Vagina (tissue), 2 donors: ENCODE data around the gene VWA5A.

ENCODE experiments used
- POLR2A ChIP-seq, 2 donors: fragments of 450-650 bp; IDR thresholded peaks; one replicate each; pipeline ENCODE4 v1.6.1; 2017; ENCODE audit warnings: antibody characterized with exemption in 2 of 2, mild to moderate bottlenecking in 2 of 2, moderate library complexity in 2 of 2
- POLR2AphosphoS5 ChIP-seq, 2 donors: sonication (generic); formaldehyde crosslinking; IDR thresholded peaks; one replicate each; pipeline ENCODE4 v1.9.0; 2017; ENCODE audit warnings: antibody characterized with exemption in 2 of 2, mild to moderate bottlenecking in 2 of 2, low read depth in 1 of 2; ENCODE audit not compliant: insufficient read depth in 1 of 2
- TF ChIP-seq, protein P1 (sequence below), 3 experiments: fragments of 450-650 bp in 2 of 3; fragments of 200-600 bp in 1 of 3; sonication (generic) in 1 of 3; IDR thresholded peaks; one replicate each; pipeline ENCODE4 v1.5.1; 2017 to 2019; ENCODE audit warnings: antibody characterized with exemption in 3 of 3, mild to moderate bottlenecking in 2 of 3, moderate library complexity in 2 of 3

DNA sequence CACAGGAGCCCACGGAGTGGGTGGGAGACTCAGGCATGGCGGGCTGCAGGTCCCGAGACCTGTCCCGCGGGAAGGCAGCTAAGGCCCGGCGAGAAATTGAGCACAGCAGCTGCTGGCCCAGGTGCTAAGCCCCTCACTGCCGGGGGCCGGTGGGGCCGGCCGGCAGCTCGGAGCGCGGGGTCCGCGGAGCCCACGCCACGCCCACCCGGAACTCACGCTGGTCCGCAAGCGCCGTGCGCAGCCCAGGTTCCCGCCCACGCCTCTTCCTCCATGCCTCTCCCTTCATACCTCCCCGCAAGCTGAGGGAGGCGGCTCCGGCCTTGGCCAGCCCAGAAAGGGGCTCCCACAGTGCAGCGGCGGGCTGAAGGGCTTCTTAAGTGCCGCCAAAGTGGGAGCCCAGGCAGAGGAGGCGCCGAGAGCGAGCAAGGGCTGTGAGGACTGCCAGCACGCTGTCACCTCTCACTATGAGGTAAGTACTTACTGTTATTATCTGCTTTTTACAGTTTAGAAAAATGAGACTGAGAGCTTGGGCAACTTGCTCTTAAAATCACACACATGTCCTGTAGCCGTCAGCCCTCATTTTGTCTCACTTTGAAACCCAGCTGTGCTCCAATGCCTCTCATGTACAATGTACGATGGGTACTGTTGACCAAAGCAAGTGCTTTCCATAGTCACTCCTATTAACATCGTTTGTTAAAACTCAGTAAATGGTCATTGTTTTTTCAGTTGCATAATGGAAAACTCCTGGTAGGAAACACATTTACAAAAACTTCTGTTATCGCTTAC lies 55.7 kb downstream of the VWA5A start:
- TF ChIP-seq, protein P1, sequence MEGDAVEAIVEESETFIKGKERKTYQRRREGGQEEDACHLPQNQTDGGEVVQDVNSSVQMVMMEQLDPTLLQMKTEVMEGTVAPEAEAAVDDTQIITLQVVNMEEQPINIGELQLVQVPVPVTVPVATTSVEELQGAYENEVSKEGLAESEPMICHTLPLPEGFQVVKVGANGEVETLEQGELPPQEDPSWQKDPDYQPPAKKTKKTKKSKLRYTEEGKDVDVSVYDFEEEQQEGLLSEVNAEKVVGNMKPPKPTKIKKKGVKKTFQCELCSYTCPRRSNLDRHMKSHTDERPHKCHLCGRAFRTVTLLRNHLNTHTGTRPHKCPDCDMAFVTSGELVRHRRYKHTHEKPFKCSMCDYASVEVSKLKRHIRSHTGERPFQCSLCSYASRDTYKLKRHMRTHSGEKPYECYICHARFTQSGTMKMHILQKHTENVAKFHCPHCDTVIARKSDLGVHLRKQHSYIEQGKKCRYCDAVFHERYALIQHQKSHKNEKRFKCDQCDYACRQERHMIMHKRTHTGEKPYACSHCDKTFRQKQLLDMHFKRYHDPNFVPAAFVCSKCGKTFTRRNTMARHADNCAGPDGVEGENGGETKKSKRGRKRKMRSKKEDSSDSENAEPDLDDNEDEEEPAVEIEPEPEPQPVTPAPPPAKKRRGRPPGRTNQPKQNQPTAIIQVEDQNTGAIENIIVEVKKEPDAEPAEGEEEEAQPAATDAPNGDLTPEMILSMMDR (IDR thresholded peaks at IDR 0.05): no peak
- no peak for TF ChIP-seq POLR2A (IDR thresholded peaks at IDR 0.05)
- no peak for TF ChIP-seq POLR2AphosphoS5 (IDR thresholded peaks at IDR 0.05; ENCODE audit: insufficient read depth in 1 of 2, low read depth in 1 of 2)
